Muscle of back (tissue), 11 donors: ENCODE measurements around the gene DEDD2. TPM values are rescaled to one million over a fixed set of nuclear protein-coding genes. Genes with fewer than 3 reads are reported as not detected.

Experiments
- DNase-seq, 3 donors: peaks; one replicate each; pipeline versions ENCODE4 v3.0.0 to v3.0.0-alpha.2; 2013
- polyA plus RNA-seq, 10 donors: library from polyadenylated mRNA; unstranded; fragments of 120-200 nt; gene quantifications; one replicate each; pipeline ENCODE4 v1.2.1, GENCODE V29; 2013; ENCODE audit not compliant: insufficient read length in 10 of 10

DEDD2 gene
- polyA plus RNA-seq, 10 donors, result 9.6 to 14.8 (median 12.8) TPM

DNA sequence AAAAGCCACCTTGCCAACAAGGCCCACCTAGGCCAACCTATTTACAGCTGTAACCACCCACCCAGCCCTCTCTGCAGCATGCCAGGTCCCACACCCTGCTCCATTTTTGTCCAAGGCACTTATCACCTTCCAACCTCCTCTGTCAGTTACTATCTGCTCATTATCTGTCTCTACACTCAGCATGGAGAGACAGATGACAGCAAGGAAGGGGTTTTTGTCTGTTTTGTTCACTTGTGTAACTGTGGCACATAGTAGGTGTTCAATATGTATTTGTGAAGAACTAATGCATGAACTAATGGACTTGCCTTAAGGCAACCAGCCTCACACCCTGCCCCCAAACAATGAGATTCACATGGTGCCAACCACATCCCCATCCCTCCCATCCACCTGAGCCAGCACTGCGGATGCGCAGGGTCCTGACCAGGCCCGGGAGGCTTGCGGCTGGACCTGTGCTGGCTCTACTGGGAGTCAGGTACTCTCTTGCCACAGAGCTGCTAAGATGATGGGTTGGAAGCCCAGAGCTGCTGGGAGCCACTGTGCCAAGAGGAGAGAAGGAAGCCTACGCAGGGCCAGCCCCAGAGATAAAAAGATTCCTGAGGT is 17.3 kb downstream of the DEDD2 start:
- DNase-seq, result no peak

GRCh38 chr19:42199440-42200115 is 17.9 kb downstream of the DEDD2 start:
- DNase-seq, result peak in 1 of 3 donors; percentile 20

DNA sequence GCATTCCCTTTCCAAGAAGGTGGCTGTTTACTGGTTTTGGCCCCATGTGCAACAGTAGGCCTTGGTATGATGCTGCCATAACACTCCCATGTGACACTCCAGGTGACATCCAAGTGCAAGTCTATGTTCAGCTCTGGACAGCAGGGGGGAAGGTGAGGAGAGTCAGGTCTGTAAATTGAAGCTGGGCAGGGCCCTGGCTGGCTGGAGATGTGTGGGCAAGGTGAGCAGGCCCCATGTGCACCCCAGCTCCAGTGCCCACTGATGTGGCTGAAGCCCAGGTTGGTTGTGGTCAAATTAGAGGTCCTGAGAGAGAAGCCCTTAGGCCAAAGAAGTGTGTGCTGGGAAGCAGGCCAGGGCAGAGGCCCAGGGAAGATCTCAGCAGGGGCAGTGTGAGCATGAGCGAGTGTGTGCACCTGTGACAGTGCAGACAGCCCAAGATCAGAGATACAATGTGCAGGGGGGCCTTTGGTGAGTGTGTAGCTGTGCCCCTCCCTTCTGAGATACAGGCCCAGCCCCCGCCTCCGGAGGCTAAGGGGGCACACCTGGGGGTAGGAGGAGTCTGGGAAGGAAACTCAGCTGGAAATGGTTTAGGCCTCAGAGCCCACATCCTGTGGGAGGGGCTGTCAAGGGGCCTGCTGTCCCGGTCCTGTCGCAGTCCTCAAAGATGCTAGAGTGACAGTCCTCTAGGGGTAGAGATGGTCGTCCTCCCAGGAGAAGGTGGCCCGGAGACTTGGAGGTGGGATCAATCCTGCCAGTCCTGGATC is 18.6 kb downstream of the DEDD2 start:
- DNase-seq, result peak in 1 of 3 donors; percentile 15

DNA sequence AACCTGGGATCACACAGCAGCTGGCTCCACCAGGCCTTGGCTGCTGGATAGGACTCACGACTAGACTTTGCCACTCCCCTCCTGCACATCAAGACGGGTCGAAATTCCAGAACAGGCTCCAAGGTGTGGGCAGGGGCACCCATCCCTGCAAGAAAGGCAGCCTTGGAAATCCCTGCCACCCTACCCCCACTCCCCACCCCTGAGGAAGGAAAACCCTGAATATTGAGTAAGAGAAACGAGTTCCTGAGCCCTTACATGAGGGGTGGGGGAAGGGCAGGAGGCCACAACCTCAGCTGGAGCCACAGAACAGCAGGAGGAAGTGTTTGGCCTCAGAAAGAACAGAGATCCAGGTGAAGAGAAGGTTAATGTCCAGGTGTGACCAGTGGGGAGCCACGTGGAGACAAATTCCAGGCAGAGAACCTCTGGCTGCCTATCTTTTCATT is 20.1 kb downstream of the DEDD2 start:
- DNase-seq, result no peak

DNA sequence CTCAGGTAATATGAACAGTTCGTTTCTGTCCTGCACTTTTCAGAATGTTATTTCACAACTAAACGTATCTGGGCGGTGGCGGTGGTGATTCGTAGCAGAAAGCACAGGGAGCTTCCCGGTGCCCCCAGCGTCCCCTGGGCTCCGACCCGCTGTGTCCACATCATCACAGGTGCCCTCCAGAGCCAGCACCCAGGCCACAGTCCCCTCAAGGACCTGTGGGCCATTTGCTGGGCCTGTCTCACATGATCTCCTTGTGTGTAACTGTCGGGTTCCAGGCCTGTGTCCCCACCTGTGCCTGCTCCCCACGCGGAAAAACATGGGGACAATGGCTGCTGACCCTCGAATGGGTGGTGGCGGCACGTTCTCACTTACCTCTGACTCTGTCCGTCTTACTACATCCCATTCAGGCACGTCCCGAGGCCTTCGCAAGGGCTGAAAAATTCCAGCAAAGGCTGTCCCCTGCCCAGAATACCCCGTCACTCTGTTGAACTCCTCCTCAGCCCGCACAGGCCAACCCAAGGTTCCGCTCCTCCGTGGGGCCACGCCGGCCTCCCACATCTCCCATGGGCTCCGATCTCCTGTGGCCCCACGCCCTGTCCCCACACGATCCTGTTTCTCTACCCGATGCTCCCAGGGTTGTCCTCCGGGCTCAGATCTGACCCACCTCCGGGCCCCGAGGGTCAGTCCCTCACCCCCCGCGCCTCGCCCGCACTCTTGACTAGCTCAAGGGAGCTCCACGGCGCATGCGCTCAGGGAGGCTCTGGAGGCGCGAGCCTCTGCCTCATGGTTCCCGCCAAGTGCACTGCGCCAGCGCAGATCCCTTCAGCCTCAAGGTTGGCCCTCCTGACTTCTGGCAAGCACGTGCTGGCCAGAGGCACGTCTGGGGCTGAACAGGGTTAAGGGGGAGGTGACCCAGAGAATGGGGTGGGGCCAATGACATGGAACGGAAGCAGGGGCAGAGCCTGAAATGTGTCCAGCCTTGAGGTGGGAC is 21.2 kb downstream of the DEDD2 start:
- no peak for DNase-seq

GRCh38 chr19:42193706-42194105 is 23.8 kb downstream of the DEDD2 start:
- no peak for DNase-seq

- no peak for DNase-seq
Observed at GRCh38 chr19:42193294-42193693, 24.2 kb downstream of the DEDD2 start.

GRCh38 chr19:42191855-42192254 is 25.6 kb downstream of the DEDD2 start:
- peak in 1 of 3 donors; percentile 39 for DNase-seq

GRCh38 chr19:42191330-42191729 is 26.1 kb downstream of the DEDD2 start:
- no peak for DNase-seq

DNA sequence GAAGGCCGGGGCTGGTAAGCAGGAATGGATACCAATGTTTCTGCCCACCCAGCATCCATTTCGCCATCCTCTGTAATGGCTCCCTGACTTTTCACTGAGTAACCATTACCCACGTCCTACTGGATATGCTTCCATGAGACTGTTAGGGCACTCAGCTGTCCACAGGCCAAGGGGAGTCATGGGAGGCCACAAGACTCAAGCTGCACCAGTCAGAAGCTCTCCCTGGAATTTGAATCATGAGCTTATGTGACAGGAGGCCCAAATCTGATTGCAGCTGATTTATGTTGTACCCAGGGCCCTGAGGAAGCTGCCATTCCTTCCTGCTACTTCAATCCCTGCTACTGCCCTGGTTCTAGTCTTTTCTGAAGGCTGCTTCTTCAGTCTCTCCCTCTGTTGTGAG is 28.3 kb downstream of the DEDD2 start:
- DNase-seq, result no peak

DNA sequence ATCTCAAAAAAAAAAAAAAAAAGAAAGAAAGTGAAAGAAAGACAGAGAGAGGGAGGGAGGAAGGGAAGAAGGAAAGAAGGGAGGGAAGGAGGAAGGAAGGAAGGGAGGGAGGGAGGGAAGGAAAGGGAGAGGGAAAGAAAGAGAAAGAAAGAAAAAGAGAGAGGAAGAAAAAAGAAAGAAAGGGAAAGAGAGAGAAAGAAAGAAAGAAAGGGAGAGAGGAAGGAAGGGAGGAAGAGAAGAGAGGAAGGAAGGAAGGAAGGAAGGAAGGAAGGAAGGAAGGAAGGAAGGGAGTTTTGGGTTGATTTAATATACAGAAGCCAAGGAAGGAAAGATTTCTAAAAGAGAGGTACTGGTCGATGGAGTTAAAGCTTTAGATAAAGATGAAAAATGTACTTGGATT is 28.8 kb downstream of the DEDD2 start:
- no peak for DNase-seq

DNA sequence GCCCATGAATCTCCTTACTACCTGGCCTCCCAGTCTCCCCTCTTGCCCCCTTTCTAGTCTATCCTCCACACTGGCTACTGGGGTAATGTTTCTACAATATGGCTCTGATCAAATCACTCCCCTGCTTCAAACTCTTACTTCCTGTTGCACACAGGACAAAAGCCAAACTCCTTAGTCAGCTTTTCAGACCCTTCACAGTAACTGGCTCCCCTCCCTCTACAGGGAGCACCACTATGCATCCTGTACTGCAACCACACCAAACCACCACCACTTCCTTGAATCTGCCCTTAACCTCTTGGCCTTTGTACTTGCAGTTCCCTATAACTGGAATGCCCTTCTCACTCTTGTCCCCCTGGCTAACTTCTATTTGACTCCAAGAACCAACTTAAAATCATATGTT is 32.2 kb downstream of the DEDD2 start:
- peak in 1 of 3 donors; percentile 12 for DNase-seq

DNA sequence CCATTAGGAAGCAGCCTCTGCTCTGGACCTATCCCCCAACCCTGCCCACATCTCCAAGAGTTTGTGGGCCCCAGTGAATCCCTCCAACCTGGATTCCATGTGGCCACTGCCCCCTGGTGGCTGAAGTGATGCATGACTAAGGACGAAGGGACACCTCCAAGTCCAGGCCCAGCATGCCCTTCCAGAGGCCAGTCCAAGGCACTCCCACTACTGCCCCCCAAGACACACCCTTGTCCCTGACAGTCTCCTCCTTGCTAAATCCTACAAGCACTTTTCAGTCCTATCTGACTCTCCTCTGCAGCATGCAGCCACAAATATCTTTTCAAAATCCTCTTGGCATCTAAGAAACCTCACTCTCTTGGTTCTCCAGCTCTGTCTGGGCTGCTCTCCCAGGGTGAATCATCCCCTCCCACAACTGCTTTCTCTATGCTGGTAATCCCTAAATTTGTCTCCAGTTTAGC is 33.0 kb downstream of the DEDD2 start:
- DNase-seq, result peak; percentile 65 to 75 (median 68)

DNA sequence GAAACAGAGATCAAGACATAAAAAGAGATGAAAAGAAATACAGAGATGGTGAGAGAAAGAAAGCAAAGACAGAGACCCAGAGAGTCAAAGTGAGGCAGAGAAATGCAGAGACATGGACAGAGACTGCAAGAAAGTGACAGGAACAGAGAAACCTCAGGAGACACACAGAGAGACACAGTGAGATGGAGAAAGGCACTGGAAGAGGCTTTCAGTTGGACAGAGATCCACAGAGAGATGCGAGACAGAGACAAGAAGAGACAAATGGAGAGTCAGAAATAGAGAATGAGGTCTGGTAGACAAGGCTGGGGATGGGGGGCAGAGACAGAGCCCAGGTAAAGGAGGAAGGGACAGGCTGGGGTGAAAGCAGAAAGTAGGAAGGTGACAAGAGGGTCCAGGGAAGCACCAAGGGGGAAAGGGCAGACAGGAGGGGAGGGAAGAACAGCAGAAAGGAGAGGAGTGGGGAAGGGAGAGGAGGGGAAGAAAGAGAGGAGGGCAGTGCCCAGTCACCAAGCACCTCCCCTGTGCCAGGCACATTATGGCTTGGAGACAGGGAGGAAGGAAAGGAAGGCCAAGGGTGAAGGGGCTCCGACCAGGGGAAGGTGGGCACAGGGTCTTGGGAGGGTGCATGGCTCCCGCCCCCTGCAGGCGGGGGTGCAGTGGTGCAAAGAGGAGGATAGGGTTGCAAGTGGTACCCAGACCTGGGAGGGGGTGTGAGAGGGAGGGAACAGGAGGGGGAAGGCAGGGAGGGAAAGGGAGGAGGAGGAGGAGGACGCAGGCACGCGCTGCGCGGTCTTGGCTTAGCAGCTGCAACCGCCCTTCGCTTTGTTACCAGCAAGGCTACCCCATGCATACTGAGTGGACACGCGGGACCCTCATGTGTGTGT is 38.4 kb downstream of the DEDD2 start:
- DNase-seq, result no peak

GRCh38 chr19:42177686-42178019 is 39.8 kb downstream of the DEDD2 start:
- no peak for DNase-seq

DNA sequence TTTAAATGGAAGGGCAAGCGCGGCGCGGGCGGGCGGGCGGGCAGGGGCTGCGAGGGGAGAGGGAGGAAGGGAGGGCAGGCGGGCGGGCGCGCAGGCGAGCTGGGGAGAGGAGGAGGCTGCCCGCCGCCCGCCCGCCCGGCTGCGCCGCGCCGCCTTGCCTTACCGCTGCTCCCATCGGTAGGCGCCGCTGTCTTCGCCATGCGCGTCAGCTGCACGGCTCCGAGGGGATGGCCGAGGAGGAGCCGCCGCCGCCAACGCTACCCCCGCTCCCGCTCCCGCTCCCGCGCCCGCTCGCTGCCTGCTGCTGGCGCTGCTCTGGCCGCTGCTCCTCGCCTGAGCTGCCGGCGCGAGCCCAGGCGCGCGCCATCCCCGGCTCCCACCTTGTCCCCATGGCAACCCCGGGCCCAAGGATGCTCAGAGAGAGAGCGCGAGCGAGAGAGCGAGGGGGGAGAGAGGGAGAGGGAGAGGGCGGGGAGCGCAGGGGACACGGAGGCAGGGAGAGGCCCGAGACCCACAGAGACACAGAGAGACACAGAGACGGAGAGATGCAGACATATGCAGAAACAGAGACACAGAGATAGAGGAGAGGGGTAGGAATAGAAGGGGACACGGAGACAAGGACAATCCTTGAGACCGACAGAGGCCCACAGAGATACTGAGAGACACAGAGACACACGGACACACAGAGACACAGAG is 40.3 kb downstream of the DEDD2 start:
- DNase-seq, result peak; percentile 68 to 86 (median 72)

DNA sequence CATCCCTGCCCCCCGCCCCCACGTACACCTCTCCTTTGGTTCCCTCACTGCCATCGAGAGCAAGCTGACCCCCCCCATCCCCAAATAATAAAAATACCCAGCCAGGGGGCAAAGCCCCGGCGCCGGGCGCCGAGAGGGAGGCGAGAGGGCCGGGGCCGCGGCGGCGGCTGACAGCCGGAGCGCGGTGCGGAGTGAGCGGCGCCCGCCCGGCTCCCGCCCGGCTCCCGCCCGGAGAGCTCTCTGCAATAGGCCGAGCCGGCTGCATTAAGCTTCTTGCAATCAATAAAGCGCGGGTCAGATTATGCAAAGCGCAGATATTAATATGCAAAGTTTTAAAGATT is 40.9 kb downstream of the DEDD2 start:
- DNase-seq, result no peak

DNA sequence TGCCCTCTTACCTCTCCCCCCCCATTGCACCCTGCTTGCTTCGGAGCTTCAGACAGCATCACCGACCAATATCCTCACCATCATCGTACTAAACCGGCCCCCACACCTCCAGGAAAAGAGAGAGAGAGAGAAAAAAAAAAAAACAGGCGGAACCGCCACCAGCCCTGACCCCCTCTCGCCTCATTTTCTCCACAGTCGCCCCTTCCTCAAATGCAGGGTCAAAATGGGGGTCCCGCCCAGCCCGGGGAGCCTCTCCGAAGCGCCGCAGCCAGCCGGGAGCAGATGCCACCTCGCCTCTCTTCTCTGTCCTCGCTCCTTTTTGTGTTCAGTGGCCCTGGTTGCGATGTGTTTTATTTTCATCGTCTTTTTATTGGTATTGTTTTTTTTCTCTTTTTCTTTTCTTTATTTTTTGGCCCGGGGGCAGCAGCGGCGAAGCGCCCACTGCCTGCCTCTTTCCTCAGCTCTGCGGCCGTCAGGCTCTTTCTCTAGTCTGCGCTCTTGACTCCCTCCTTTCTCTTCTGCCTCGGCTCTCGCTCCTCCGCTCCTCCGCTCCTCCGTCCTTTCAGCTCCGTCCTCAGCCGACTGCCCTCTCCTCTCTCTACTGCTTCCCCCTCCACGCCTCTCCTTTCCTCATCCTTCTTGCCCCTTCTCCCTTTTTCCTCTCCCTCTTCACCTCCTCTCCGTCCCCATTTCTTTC is 41.4 kb downstream of the DEDD2 start:
- peak in 1 of 3 donors; percentile 48 for DNase-seq

DNA sequence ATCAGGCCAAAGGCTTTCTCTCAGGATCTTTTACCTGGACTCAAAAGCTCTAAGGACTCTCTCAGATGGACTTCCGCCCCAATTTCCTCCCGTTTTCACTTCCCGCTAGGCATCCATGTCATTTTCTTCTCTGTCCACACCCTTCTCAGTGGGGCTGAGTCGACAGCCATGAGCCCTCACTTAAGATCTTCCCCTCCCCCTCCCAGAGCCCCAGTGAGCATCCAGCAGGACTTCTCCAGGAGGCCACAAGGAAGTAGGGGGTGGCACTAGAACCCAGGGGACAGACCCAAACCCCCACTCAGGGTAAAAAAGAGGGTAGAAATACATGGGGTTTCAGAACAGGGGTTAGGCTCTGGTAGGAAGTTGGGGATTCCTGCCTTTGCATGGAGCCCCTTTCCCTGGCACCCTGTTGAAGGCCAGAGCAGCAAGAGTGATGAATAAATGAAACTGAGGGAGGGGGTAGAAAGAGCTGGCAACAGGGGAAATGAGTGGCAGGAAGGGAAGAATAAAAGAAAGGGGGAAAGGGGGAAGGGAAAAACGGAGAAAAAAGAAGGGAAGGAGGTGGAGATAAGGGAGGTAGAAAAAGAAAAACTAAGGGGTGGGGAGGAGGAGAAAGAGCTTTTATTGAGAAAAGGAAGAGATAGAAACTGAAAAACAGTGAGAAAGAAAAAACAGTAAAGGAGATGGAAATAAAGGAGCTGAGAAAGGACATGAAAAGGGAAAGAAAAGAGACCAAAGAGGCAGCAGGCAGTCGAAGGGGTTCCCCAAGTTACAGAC is 42.3 kb downstream of the DEDD2 start:
- DNase-seq, result no peak
